ENCODE results near the gene MRPL11.
A peak's percentile ranks its signal among the peaks of the same experiment; 100 is the strongest.

Gene MRPL11

DNA sequence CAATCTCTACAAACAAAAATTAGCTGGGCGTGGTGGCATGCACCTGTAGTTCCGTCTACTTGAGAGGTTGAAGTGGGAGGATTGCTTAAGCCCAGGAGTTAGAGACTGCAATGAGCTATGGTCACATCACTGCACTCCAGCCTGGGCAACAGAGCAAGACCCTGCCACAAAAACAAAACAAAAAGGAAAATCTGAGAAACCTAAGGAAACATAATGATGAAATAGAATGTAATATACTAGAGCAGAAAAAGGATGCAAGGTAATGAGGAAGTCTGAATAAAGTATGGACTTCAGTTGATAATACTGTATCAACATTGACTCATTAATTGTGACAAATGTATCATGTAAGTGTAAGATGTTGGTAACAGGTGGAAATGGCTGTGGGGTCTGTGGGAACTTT is 9.7 kb downstream of the MRPL11 start:
- DNase-seq = no peak

DNA sequence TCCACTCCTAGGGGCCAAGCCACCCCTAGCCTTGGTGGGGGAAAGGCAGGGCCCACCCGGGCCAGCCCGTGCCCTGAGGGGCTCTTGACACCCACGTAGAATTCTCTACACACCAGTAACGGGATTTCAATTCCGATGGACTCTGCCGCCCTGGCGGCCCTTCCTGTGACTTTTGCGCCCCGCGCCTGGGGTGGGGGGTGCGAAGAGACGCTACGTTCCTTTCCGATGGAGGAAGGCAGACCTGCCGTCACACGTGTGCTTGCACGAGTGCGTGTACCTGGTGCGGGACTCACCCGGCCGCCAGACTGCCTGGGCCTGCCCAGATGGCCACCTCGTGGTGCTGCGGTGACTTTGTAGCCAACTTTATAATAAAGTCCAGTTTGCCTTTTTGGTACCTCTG is 12.3 kb downstream of the MRPL11 start:
- no peak for DNase-seq

DNA sequence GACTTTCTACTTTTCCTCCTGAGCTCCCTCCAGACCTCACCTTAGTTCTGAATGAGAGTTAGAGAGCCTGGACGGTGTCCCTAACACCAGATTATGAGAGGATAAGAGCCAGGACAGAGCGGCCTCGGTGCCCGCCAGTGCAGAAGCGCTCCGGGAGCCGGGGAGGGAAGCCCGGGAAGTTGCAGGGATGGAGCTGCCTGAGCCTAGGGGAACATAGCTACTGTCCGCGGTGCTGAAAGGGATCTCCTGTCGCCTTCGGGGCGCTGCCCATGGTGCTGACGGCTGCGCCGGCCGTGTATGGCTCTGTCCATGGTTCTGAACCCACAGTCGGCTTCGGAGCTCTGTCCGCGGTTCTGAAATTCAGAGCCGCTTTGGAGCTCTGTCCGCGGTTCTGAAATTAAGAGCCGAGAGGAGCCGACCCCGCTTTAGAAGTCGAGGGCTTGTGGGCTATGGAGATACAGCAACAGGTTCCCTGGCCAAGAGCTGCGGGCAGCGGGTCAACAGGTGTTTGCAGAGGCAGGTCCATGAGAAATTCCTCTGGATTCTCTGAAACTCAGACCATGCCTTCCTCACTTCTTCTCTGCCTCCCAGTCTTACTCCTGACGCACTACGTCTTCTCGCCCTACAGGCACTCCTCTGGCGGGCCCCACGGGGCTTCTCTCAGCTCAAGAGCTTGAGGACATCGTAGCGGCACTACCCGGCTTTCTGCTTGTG is 17.0 kb downstream of the MRPL11 start:
- peak; percentile 91 for DNase-seq

DNA sequence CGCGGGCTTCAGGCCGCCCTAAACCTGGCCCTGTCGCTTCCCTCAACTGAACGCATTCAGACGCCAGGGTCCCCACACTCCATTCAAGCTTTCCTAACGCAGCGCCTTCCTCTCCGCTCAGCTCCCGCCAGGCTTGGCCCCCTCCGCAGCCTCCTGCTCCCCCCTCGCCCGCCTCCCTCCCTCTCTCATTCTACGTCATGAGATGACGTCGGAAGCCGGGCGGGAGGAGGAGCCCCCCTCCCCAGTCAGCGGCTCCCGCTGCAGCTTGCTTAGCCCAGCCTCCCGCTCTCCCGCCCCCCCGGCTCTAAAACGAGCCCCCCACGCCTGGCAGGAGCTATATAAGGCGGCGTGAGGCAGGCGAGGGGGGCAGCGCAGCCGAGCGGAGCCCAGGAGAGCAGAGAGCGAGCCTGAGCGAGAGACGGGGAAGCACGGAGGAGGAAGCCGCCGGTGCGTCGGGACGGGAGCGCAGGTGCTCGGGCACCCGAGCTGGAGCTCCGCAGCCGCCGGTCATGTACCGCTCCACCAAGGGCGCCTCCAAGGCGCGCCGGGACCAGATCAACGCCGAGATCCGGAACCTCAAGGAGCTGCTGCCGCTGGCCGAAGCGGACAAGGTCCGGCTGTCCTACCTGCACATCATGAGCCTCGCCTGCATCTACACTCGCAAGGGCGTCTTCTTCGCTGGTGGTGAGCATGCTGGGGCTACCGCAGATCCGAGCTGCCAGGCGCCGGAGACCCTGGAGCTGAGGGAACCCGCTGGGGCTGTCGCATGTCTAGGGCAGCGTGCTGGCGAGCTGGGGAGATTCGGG is 17.8 kb downstream of the MRPL11 start, which contains the start of gene NPAS4:
TSS of gene NPAS4 (plus strand) at position 365 of the 806 bp plus-strand sequence. CDS start at position 510, 145 bp downstream.
- DNase-seq = peak; percentile 66

DNA sequence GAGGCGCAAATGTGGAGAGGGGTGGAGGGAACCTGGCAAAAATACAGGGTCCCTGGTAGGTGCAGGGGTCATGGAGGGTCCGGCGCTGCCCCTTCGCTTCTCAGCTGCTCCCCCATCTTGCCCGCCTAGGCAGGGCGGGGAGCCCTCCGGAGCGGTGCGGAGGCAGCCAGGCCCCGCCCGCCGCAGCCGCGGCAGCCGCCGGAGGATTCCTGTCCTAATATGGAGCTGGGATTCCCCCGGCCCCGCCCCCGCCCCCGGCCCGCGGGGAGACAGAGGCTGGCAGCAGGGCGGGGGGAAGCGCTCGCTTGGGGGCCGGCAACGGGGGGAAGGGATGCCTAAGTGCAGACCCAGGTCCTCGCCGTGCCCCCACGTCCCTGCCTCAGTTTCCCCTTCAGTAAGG is 18.8 kb downstream of the MRPL11 start:
- peak; percentile 23 for DNase-seq

DNA sequence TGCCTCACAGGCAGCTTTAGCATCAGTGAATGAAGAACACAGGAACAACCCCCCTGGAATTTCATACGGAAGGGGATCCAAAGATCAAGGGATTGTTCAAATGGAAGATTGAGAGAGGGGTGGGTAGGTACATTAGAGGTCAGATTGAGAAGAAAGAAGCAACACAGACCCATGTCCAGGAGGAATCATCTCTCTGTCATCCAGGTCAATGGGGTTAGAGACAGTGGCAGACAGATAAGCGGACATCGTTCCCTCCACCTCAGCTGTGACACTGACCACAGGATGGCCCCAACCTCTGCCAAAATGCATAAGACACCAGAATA is 19.7 kb downstream of the MRPL11 start:
- no peak for DNase-seq

DNA sequence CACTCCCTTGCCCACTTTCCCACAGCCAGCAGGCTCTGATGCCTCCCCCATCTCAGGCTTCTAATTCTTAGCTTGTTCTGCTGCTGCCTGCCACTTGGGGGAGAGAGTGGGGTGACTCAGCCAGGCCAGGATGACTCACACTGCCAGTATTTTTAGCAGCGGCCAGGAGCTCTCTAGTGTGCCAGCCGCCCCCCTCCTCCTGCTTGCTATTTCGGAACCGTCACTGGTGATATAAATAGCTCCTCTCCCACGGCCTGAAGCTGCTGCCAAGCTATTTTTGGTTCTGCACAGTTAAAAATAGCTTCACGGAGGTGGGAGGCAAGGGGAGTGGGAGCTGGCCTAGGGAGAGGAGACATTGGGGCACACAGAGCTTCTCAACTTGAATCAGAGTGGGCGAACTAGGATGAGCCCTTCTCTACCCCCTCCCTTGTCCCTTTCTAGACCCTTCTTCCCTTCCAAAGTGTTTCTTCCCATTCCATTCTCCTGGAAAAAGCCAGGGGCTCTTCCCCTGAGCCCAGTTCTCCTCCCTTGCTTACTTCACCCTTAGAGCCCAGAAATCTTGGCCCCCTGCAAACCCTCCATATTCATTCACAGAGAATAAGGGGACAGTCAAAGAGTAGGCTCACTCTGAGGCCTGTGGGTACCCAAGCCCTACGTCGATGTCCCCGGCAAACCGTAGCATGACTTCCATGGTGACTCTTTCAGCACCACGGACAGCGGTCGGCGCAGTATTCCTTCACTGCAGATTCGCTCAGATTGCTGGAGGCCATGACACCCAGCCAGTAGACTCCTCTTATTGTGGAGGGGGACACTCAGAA is 20.3 kb downstream of the MRPL11 start:
- DNase-seq = peak; percentile 52

DNA sequence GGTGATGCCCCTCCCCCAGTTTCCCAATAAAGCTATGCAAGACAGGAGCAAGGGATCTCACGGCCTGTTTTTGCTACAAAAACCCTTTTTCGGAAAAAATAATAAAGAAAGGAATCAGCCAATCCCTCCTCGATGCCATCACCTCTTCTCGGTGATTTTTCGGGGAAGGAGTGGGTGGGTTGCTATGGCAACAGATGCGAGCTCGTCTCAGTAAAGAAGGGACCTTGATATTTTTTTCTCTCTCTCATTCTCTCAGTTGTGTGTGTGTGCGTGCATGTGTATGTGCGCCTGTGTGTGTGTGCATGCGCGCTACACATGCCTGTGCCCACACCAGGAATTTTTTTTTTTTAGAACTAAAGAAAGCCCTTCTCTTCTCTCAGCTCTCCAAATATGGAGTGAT is 21.6 kb downstream of the MRPL11 start:
- DNase-seq = no peak

DNA sequence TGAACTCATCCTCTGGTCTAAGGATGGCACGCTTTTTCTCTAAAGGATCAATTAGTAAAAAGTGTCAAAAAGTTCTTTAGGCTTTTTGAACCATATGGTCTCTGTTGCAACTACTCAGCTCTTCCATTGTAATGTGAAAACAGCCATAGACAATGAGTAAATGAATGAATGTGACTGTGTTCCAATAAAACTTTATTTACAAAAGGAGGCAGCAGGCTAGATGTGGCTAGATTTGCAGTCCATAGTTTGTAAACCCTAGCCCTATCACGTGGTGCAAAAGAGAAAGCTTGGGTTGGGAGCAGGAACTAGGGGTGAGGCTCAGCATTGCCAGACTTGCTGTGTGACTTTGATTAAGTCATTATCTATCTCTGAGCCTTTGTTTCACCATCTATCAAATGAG is 23.2 kb downstream of the MRPL11 start:
- DNase-seq = no peak

DNA sequence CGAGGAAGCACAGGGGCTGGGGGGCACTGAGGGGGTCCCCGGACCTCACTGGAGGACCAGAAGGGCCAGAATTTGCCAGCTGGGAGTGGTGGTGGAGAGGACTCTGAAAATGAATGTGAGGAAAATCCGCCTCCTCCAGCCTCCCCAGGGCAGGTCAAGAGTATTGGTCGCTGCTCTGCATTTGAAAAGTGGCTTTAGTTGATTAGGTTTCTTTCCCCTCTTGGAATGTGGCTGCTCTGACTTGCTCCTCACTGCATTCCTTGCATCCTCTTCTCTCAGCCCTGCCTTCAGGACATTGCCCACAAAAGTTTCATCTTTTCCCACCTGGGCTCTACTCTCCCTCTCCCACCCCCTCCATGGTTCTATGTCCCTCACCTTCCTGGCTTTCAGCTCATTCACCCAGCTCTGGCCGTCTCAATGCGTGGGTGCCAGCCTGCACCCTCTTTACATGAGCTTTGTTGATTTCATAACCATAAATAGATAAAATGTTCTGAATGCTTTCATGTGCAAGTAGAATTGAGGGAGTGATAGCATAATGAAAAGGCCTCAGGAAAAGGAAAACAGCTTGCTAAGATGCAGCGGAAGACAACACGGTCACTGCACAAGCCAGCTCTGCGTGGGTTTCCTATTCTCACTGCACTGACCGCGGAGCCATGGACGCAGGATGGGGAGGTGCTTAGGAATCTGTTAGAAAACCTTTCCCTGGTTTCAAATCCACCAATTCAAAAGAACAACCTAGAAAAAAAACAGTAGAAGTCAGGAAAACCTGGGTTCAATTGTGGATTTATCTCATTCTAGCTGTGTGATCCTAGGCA is 24.3 kb downstream of the MRPL11 start:
- no peak for DNase-seq

DNA sequence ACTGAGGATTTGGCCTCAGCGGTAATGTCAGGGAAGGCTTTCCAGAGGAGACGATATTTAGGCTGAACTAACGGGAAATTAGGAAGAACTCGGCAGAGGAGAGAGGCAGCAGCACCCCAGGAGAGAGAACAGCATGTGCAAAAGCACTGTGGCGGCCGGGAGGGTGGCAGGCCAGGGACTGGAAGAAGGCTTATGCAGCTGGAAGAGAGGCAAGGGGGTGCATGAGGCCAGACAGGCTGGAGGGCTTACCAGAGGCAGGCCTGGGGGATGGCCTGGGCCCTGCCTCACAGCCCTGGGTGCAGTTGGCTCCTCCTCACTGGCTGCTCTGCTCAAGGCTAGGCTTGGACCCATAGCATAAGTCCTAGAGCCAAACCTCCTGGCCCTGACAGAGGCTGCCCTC is 25.5 kb downstream of the MRPL11 start:
- DNase-seq = no peak

DNA sequence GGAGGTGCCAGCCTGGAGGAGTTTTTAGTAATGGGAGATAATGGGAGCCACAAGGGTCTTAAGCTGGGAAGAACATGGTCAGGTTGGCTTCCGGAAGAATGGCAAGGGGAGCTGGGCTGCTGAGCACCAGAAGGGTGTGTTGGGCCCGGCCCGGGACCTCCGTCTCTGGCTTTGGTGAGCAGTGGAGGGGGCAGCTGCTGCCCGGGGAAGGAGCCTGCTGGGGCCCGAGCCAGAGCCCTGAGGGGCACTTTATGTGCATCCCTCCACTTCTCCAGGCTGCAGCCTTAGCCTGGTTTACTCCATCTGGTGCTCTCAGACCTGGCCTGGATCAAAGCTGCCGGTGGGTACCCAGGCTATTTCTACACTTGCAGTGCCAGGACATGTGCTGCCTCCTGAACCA is 26.5 kb downstream of the MRPL11 start:
- DNase-seq = no peak

DNA sequence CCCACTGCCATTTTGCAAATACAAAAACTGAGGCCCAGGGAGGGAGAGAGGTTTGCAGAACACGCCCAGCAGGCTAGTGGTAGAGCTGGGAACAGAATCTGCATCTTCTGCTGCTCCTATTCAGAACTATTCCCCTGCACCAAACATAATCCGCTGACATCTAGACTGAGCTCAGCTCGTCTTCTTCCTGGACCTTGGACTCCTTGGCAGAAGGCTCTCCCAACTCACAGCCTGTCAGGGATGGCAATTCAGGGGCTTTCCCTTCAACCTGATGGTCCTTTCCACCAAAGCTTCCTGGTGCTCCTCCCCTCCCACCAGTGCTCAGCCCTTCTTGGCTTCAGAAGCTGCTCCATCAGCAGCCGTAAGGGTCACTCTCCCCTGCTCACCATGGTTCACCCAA is 27.3 kb downstream of the MRPL11 start:
- DNase-seq = no peak

DNA sequence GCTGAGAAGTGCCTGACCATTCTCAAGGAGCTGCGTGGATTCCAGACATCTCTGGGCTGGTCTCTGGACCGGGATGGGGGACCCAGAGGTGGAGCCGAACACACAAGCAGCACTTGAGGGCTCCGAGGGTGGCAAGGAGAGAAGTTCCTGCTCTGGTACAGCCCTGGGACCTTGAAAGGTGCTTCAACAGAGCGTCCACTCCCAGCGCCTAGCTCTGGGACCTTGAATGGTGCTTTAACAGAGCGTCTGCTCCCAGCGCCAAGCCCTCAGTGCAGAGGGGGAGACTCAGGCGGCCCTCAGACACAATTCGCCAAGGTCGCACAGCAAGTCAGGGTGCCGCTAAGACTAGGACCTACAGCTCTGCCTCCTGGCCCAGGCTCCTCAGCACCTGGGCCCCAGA is 28.5 kb downstream of the MRPL11 start:
- no peak for DNase-seq

DNA sequence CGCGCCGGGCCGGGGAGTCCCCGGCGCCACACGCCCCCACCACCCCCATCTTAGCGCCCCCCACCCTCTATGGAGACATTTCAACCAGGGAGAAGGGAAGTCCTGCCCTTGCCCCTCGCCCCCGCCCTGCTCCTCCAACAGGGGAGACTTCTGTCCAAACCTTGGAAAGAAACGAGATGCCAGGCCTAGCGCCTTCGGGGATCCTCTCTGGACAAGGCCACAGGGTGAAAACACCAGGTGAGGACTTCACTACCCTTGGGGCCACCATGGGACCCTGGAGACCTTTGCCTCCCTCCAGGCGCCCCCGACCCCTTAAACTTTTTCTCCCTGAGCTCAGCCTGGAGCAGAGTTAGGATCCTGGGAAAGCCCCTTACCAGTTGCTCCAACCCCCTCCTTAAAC is 29.4 kb downstream of the MRPL11 start:
- no peak for DNase-seq

DNA sequence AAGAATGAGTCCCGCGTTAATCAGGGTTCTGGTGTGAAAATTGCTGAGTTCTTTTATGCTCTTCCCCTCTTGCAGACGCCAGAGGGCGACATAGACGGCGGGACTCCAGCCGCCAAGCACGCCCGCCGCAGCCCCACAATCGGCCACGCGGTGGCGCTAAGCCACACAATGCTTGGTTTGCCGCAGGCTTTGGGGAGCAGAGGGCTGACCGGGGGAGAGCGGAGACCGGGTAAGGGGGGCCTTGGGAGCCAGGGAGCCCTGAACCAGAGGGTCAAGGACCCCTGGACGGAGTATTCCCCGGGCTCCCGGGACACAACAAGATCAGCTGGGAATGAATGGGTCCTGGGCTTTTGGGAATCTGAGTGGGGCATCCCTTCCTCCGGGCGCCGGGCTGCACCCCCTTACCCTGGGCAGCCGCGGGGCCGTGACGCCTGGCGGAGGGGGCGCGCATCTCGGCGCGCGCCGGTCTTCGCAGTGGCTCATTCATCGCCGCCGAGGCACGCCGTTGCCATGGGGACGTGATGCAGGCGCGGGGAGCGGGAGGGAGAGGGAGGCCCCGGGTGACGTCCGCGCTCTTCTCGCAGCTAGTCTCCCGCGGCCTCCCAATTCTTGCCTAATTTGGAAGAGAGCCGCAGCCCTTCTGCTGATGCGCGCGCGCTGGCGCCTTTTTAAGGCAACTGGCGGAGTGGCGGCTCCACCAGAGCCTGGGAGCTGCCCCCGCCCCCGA is 30.0 kb downstream of the MRPL11 start:
- peak; percentile 99 for DNase-seq

DNA sequence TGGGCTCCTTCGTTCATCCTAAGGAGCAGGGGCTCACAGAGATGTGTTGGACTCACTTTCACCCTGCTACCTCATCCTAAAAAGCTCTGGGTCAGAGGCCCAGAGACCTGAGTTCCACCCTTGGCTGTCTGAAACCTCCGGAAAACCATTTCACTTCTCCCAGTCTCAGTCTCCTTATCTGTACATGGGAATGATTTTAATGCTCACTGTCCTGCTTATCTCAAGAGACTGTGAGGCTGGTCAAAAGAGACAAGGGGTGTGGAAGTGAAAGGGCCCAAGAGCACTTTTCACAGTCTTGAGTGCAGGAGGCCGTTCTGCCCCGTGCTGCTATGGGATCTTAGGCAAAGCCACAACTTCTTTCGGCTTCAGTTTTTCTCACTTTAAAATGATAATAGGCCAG is 31.0 kb downstream of the MRPL11 start:
- DNase-seq = no peak

DNA sequence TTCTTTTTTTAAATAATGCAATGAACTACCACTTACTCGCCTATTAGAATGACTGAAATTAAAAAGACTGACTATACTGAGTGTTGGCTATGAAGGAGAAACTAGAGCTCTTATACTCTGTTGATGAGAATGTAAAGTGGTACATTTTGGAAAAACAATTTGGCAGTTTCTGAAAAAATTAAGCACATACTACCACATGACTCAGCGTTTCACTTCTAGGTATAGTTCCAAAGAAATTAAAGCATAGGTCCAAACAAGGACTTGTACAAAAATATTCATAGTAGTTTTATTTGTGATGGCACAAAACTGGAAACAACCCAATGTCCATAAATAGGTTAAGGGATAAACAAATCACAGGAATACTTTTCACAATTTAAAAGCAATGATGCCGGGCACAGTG is 44.7 kb downstream of the MRPL11 start:
- no peak for DNase-seq

DNA sequence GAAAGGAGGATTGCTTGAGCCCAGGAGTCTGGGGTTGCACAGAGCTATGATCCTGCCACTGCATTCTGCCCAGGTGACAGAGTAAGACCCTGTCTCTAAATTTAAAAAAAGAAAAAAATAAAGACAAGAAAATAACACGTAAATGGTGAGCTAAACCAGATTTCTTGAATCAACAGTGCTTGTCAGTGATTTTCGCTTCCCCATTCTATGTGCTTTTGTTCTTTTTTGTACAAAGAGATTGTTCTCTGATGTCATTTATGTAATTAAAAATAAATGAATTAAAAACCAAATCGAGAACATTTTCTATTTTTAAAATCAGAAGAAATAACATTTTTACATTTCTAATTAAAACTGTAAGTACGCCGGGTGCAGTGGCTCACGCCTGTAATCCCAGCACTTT is 47.3 kb downstream of the MRPL11 start:
- DNase-seq = no peak

DNA sequence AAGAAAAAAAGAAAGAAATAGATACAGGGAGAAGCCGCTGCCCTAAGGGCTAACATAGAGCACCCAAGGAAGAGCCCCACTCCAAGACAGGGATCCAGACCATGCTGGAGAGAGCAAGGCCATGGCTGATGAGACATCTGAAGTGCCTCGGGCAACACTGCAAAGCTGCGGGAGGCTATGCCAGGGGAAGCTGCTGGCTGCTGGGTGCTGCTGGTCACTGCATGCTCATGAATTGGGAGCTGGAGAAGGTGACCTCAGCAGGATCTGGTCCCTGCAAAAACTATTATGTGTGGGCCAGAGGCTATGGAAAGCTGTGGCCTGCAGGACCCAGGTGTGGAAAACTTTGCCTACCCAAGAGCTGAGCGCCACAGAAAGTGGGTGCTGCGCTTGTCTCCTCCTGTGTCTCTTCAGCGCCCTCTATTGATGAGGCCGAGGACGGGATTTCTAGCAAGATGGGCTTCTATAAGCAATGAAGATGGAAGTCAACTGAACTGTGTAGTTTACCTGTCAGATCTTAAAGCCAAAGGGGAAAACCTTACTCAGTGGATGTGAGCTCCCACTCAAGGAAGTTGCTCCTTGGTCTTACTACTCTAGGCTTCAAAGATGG is 49.8 kb downstream of the MRPL11 start:
- DNase-seq = peak; percentile 61

Measured in retina (tissue), 1 donor.